Measurements from ENCODE around the gene BCL6. TPM values are rescaled to one million over a fixed set of nuclear protein-coding genes. Genes with fewer than 3 reads are reported as not detected.

The BCL6 gene
- total RNA-seq, 1 experiment from 2014 or later, result 1.3 TPM

GRCh38 chr3:187740421-187741399, 4.6 kb downstream of the BCL6 start:
- DNase-seq (ENCODE audit: low spot score), result peak; percentile 63
- in situ Hi-C loops (cut with HindIII; ENCODE audit: low sequenced_read_pairs), result loop anchor here (25.0 kb wide), 1 partner anchor 772 kb away; no protein-coding TSS in a partner anchor

GRCh38 chr3:187739561-187740332, 5.5 kb downstream of the BCL6 start:
- in situ Hi-C loops (cut with HindIII; ENCODE audit: low sequenced_read_pairs), result loop anchor here (25.0 kb wide), 1 partner anchor 773 kb away; no protein-coding TSS in a partner anchor
- DNase-seq (ENCODE audit: low spot score), result peak; percentile 68

GRCh38 chr3:187739094-187739560, 6.1 kb downstream of the BCL6 start:
- in situ Hi-C loops (cut with HindIII; ENCODE audit: low sequenced_read_pairs), result loop anchor here (25.0 kb wide), 1 partner anchor 773 kb away; no protein-coding TSS in a partner anchor
- DNase-seq (ENCODE audit: low spot score), result no peak

DNA sequence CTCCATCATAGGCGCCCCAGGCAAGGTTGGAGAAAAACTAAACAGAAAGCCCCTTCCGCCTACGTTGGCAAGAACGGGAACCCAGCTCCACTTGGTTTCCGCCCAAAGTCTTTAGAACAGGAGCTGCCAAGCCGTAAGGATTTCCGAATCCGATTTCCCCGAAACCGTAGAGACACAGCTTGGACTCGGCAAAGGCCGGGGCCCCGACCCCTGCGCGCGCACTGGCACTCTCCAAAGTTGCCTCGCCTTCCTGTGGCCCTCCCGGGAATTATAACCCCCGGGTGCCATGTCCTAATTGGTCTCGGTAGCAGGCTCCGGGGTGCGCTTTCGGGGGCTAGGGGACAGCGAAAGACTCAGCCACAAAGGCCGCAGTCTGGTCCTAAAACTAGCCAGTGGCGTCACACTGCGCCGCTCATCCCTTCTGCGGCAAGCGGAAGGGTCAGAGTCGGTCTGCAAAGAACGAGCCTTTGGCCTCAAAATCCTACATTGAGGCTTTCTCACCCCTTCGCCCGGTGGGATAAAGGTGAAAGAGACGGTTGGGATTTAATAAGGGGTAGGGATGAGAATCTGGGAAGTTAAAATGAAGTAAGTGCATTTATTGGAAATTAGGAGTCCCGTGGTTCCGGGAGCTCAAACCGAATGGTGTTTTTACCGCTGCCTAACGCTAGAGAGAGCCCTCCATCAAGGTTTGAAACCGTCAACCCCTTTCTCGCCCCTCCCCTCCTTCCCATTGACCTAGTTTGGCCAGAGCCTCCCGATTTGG, 6.8 kb downstream of the BCL6 start:
- peak; percentile 97 for DNase-seq (ENCODE audit: low spot score)
- in situ Hi-C loops (cut with HindIII; ENCODE audit: low sequenced_read_pairs), result loop anchor here (25.0 kb wide), 1 partner anchor 774 kb away; no protein-coding TSS in a partner anchor

- in situ Hi-C loops (cut with HindIII; ENCODE audit: low sequenced_read_pairs), result loop anchor here (25.0 kb wide), 1 partner anchor 774 kb away; no protein-coding TSS in a partner anchor
- DNase-seq (ENCODE audit: low spot score), result no peak
Measured at GRCh38 chr3:187738071-187738330, 7.3 kb downstream of the BCL6 start.

DNA sequence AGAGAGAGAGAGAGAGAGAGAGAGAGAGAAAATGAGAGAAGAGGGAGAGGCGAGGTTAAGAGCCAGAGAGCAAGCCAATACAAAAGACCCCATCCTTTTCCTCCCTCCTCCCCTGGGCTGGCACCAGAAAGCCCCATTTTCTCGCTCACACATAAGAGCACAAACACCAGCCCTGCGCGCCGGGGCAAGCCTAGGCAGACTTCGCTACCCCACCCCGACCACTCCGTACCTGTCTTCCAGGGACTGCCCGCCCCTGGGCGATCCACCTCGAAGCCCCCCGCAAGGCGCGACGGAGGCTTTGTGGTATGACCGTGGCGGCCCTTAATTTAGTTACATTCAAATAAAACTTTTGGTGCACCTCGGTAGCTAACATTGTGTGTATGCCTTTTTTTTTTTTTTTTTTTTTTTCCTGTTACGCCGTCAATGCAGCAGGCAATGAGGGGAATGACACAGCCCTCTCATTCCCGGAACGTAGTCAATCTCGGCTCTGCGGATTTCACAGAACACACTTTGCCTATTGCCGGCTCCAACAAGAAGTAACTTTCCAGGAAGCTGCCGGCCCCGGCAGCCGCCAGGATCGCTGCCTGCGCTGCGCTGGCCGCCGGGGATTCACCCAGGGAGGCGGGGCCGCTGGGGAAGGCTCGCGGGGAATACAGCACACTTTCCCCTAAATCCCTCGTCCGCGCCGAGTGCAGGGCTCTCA, 7.7 kb downstream of the BCL6 start:
- peak; percentile 49 for DNase-seq (ENCODE audit: low spot score)

DNA sequence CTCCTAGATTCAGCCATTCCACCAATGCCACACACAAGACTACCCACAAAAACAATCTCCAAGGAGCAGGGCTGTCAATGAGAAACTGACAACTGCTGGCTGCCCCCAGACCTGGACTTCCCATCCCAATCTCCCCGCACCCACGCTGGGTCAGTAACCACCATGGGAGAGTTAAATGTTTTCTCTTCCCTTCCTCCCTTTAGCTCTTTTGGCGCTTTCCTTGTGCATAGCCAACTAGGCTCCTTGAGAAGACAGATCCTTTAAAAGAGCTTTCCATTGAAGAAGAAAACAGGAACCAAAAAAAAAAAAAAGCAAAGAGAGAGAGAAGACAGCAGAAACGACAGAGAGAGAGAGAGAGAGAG, 8.3 kb downstream of the BCL6 start:
- in situ Hi-C loops (cut with HindIII; ENCODE audit: low sequenced_read_pairs), result loop anchor here (25.0 kb wide), 1 partner anchor 775 kb away; no protein-coding TSS in a partner anchor
- DNase-seq (ENCODE audit: low spot score), result no peak

More for the DNA sequence above, 7.7 kb downstream of the BCL6 start:
- in situ Hi-C loops (cut with HindIII; ENCODE audit: low sequenced_read_pairs), result loop anchor here (25.0 kb wide), 1 partner anchor 775 kb away; no protein-coding TSS in a partner anchor

GRCh38 chr3:187736418-187736871, 8.8 kb downstream of the BCL6 start:
- in situ Hi-C loops (cut with HindIII; ENCODE audit: low sequenced_read_pairs), result loop anchor here (25.0 kb wide), 1 partner anchor 776 kb away; no protein-coding TSS in a partner anchor
- DNase-seq (ENCODE audit: low spot score), result no peak

DNA sequence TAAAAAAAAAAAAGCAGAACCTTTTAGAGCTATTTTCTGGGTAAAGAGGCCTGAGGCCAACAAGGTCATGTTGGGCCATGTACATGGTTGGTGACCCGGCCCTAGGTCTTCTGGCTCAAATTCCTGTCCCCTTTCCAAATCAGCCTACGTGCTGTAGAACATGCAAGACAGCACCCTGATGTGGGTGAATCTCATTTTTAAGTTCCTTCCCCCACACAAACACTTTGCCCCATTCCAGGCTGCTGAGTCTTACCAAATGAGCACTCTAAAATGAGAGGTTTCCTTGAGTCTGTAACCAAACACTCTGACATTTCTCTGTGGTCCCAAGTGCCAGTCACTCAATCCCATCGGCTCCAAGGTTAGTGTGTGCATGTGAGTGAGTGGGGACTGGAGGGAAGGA, 9.4 kb downstream of the BCL6 start:
- peak; percentile 36 for DNase-seq (ENCODE audit: low spot score)
- in situ Hi-C loops (cut with HindIII; ENCODE audit: low sequenced_read_pairs), result loop anchor here (25.0 kb wide), 1 partner anchor 776 kb away; no protein-coding TSS in a partner anchor

GRCh38 chr3:187735383-187735782, 9.9 kb downstream of the BCL6 start:
- DNase-seq (ENCODE audit: low spot score), result peak; percentile 40
- in situ Hi-C loops (cut with HindIII; ENCODE audit: low sequenced_read_pairs), result loop anchor here (25.0 kb wide), 1 partner anchor 777 kb away; no protein-coding TSS in a partner anchor

- in situ Hi-C loops (cut with HindIII; ENCODE audit: low sequenced_read_pairs), result loop anchor here (25.0 kb wide), 1 partner anchor 777 kb away; no protein-coding TSS in a partner anchor
- no peak for DNase-seq (ENCODE audit: low spot score)
Measured at GRCh38 chr3:187734841-187735240, 10.4 kb downstream of the BCL6 start.

GRCh38 chr3:187733371-187733770, 11.9 kb downstream of the BCL6 start:
- in situ Hi-C loops (cut with HindIII; ENCODE audit: low sequenced_read_pairs), result loop anchor here (25.0 kb wide), 1 partner anchor 779 kb away; no protein-coding TSS in a partner anchor
- no peak for DNase-seq (ENCODE audit: low spot score)

DNA sequence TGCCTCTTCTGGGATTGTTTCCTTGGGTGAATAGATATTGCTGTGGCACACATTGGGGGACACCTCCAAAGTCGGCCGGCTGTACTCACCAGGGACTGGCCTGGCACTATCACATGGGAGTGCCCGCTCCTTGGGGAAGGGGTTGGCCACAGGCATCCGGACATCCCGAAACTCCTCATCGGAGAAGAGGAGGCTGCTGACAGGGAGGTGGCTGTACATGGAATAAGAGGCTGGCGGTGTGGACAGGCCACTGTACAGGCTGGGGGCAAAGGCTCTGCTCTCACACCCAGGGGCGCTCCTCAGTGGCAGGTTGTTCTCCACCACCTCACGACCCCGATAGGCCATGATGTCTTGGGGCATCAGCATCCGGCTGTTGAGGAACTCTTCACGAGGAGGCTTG, 15.7 kb downstream of the BCL6 start:
- DNase-seq (ENCODE audit: low spot score), result no peak
- in situ Hi-C loops (cut with HindIII; ENCODE audit: low sequenced_read_pairs), result loop anchor here (25.0 kb wide), 1 partner anchor 783 kb away; no protein-coding TSS in a partner anchor

DNA sequence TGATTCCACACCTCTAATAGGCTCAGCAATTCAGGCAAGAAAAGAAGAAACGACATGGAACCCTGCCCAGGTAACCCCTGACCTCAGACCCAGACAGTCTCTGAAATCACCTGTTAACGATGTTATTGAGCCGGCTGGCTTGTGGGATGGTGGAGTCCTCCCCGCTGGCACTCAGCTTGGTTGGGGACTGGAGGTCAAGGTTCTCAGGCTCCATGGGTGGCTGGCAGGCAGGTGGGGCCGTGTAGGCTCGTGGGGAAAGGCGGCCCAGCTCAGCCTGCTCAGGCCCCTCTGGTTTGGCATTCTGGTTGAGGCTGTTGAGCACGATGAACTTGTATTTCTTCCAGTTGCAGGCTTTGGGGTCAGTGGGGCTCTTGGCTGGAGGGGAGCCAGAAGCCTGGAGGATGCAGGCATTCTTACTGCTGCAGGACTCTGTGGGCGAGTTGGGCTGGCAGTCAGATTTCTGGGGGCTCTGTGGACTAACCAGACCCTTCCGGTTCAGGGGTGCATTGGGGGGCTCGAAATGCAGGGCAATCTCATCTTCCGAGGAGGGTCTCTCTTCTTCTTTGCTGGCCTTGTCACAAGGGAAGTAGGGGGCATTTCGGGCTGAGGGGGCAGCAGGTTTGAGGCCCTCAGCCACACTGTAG, 16.2 kb downstream of the BCL6 start:
- in situ Hi-C loops (cut with HindIII; ENCODE audit: low sequenced_read_pairs), result loop anchor here (25.0 kb wide), 1 partner anchor 783 kb away; no protein-coding TSS in a partner anchor
- DNase-seq (ENCODE audit: low spot score), result no peak

DNA sequence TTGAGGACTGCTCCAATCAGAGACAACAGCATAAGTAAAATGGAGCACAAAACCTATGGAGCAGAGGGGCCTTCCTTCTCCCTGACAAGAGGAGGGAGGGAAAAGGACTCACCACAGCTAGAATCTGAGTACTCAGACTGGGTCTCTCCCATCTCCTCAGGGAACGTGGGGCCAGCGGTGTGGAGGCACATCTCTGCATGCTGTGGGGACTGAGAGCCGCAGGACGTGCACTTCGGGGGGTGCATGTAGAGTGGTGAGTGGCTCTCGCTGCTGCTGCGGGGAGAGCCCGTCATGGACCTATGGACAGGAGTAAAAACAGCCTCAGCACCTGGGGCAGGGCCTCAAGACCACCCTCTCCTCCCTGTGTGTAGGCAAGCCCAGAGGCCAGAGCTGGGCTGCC, 17.0 kb downstream of the BCL6 start:
- in situ Hi-C loops (cut with HindIII; ENCODE audit: low sequenced_read_pairs), result loop anchor here (25.0 kb wide), 1 partner anchor 784 kb away; no protein-coding TSS in a partner anchor
- no peak for DNase-seq (ENCODE audit: low spot score)

DNA sequence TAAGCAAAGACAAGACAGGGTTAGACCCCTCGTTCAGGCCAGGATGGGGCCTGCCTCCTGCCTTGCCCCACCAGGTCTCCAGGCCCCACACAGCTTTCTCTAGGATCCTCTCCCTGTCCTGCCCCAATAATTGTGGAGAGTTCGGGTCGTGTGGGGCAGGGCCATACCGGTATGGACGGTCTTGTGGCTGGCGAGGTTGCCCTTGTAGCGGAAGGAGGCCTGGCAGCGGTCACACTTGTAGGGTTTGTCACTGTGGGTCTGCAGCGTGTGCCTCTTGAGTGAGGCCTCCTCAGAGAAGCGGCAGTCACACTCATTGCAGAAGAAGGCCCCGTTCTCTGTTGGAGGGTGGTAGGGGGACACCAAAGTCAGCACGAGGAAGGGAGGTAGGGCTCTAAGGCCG, 18.7 kb downstream of the BCL6 start:
- DNase-seq (ENCODE audit: low spot score), result no peak
- in situ Hi-C loops (cut with HindIII; ENCODE audit: low sequenced_read_pairs), result loop anchor here (25.0 kb wide), 1 partner anchor 786 kb away; no protein-coding TSS in a partner anchor

DNA sequence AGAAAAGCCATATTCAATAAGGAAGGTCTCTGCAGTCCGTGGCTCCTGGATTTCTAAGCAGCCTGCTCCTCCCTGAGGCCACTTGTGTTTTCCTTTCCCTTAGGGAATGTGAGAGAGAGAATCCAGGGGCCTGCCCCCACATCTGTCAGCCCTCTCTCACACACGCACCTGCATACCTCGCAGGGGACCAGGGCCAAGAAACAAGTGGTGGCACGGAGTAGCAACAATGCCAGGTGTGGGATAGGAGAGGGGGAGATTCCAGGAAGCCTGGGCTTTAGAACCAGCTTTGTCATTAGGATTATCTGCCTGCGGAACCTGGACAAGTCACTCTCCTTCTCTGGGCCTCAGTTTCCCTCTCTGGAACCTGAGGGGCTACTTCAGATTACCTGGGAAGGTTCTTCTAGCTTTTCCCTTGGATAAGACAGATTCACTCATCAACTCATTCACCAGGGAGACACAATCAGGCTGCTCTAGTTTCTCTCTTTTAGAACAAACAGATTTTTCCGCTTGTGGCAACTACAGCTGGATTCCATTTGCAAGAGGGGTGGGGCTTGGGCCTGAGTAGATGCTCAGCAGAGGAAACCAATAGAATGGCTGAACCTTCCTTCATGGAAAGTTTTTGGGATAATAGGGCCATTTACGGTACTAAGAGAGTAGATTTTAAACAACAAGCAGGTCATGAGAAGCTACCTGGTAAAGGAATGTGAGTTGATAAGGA, 19.5 kb downstream of the BCL6 start:
- no peak for DNase-seq (ENCODE audit: low spot score)
- in situ Hi-C loops (cut with HindIII; ENCODE audit: low sequenced_read_pairs), result loop anchor here (25.0 kb wide), 1 partner anchor 786 kb away; no protein-coding TSS in a partner anchor

Data from G401 (cell line).